ENCODE results near the gene ZNF729. TPM values are rescaled to one million over a fixed set of nuclear protein-coding genes. Genes with fewer than 3 reads are reported as not detected.
A peak's percentile ranks its signal among the peaks of the same experiment; 100 is the strongest.

The ZNF729 gene
- total RNA-seq, 2 donors from 2014 or later, result not detected

- DNase-seq (ENCODE audit: low spot score), result peak; percentile 36
- Histone ChIP-seq H3K27ac (no peak overlapping the region), H3K9me3 (no peaks in the 10 kb centered on the region), H3K4me3 (no peak overlapping the region), H3K4me1 (no peaks in the 10 kb centered on the region), H3K27me3 (no peaks in the 10 kb centered on the region), H3K36me3 (no peaks in the 10 kb centered on the region)
- TF ChIP-seq CTCF (IDR thresholded peaks at IDR 0.05), result no peak
Observed at GRCh38 chr19:22335716-22336115, 49.5 kb downstream of the ZNF729 start.

- no peak for DNase-seq (ENCODE audit: low spot score)
- Histone ChIP-seq H3K4me1 (no peaks in the 10 kb centered on the region), H3K4me3 (no peak overlapping the region), H3K27ac (no peak overlapping the region), H3K9me3 (no peaks in the 10 kb centered on the region), H3K36me3 (no peaks in the 10 kb centered on the region), H3K27me3 (no peaks in the 10 kb centered on the region)
- no peak for TF ChIP-seq CTCF (IDR thresholded peaks at IDR 0.05)
Observed at GRCh38 chr19:22354665-22355064, 68.4 kb downstream of the ZNF729 start.

Other genes with a start within 250 kb of the ZNF729 start
- gene ZNF257, start 234.0 kb upstream of the ZNF729 start, total RNA-seq, result under 1 TPM; 0.43 to 0.89 TPM
- gene ZNF676, start 89.5 kb upstream of the ZNF729 start, total RNA-seq, result 1 to 10 TPM; 1.9 to 2.4 TPM
- 1 to 10 TPM in 1 of 2 donors, under 1 TPM in 1; 0.24 to 1.6 TPM for gene ZNF98, start 135.9 kb downstream of the ZNF729 start, total RNA-seq

Measured in right atrium auricular region (tissue), 2 donors.